Middle frontal gyrus (tissue), 1 donor: ENCODE measurements around the gene TRIM56.
"Not testable (repeated sequence)": the region's sequence is repeated elsewhere in the genome, so short reads cannot be mapped to it uniquely, and the experiment has no call there.

Source experiments
- DNase-seq: peaks from one replicate; pipeline ENCODE4 v3.0.0-alpha.2; 2015; ENCODE audit warnings: low spot score; ENCODE audit errors: extremely low spot score

Gene TRIM56

DNA sequence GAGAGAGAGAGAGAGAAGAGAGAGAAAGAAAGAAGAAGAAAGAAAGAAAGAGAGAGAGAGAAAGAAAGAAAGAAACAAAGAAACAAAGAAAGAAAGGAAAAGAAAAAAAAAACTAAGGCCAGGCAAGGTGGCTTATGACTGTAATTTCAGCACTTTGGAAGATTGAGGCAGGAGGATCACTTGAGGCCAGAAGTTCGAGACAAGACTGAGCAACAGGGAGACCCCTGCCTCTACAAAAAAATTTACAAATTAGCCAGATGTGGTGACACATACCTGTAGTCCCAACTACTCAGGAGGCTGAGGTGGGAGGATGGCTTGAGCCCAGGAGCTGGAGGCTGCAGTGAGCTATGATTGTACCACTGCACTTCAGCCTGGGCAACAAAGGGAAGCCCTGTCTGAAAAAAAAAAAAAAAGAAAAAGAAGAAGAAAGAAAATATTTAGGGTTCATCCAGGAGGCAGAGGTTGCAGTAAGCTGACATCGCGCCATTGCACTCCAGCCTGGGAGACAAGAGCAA lies 44.4 kb downstream of the TRIM56 start:
- DNase-seq, result no peak

- not testable (repeated sequence) for DNase-seq
These were observed 47.6 kb downstream of the TRIM56 start for GRCh38 chr7:101132626-101133600.

- DNase-seq, result no peak
These were observed 48.5 kb downstream of the TRIM56 start for GRCh38 chr7:101133621-101134398.

DNA sequence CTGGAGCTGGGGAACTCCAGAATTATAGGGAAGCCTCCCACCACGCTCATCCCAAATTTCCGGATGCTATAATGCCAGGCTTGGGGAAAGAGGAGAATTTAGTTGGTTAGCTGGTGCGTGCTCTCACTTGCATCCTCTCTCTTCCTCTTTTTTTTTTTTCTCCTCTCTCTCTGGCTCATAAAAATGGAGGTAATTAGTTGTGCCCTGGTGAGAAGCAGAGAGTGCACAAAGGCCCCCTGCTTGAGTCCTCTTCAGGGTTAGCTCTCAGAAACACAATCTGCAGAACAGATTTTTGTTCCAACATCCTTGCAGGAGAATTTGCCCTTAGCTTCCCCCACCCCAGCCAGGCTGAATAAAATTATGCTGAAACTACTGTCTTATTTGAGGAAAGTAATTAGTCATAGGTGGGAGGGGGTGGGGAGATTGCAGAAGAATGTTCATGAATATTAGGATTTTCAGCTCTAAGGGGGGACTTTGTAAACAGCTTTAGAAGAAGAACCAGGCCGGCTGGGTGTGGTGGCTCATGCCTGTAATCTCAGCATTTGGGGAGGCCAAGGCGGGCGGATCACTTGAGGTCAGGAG lies 49.2 kb downstream of the TRIM56 start:
- no peak for DNase-seq

DNA sequence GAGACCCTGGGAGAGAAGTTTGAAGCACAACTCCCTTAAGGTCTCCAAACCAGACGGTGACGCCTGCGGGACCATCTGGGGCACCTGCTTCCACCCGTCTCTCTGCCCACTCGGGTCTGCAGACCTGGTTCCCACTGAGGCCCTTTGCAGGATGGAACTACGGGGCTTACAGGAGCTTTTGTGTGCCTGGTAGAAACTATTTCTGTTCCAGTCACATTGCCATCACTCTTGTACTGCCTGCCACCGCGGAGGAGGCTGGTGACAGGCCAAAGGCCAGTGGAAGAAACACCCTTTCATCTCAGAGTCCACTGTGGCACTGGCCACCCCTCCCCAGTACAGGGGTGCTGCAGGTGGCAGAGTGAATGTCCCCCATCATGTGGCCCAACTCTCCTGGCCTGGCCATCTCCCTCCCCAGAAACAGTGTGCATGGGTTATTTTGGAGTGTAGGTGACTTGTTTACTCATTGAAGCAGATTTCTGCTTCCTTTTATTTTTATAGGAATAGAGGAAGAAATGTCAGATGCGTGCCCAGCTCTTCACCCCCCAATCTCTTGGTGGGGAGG lies 52.5 kb downstream of the TRIM56 start:
- no peak for DNase-seq

DNA sequence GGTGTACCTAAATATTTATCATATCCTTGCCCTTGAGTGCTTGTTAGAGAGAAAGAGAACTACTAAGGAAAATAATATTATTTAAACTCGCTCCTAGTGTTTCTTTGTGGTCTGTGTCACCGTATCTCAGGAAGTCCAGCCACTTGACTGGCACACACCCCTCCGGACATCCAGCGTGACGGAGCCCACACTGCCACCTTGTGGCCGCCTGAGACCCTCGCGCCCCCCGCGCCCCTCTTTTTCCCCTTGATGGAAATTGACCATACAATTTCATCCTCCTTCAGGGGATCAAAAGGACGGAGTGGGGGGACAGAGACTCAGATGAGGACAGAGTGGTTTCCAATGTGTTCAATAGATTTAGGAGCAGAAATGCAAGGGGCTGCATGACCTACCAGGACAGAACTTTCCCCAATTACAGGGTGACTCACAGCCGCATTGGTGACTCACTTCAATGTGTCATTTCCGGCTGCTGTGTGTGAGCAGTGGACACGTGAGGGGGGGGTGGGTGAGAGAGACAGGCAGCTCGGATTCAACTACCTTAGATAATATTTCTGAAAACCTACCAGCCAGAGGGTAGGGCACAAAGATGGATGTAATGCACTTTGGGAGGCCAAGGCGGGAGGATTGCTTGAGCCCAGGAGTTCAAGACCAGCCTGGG lies 53.1 kb downstream of the TRIM56 start:
- no peak for DNase-seq

DNA sequence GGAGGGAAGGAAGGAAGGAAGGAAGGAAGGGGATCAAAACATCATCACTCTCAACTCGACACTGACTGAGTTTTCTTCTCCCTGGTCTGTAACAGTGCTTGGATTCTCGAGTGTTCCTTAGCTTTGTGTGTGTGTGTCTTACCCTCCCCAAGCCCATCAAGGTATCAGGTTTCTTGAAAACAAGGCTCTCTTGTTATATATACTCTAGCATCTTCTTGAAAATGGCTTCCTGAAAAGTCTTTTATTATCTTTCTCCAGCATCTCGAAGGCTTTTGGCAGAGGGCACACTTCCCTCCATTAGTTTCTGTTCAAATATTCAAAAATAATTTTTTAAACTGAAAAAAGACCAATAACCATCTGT lies 55.0 kb downstream of the TRIM56 start:
- DNase-seq, result no peak

DNA sequence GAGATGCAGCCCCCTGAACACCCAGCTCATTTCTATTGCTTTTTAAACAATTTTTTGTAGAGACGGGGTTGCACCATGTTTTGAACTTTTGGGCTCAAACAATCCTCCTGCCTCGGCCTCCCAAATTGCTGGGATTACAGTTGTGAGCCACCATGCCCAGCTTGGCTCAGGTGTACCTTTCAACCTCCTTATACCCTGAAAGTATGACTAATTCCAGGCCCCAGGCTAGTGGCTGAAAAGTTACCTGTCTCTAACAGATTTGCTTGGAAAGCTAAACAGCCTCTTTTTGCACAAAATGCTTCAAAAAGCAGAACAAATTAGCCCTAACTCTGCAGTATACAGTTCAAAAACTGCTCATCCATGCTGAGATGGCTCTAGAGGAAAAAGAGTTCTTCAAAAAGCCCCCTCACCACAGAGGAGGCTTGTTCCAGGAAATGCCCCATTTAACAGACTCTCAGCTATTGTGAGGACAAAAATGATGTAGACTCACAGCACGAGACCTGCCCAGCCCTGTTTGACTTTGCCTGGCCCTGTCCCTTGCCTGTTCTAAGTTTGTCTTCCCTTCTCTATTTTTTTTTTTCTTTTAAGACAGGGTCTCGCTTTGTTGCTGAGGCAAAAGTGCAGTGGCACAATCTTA lies 55.6 kb downstream of the TRIM56 start:
- no peak for DNase-seq
